H9 (cell line): ENCODE data around the gene ING2. TPM values are rescaled to one million over a fixed set of nuclear protein-coding genes. Genes with fewer than 3 reads are reported as not detected.

Source experiments
- DNase-seq: peaks from one replicate; pipeline ENCODE4 v3.0.0-alpha.2; 2017
- H2AFZ ChIP-seq: one replicate; pipeline ENCODE4 v1.6.1; 2013; ENCODE audit warnings: mild to moderate bottlenecking, low read length, control low read depth, moderate library complexity
- H2AK5ac ChIP-seq: 2 replicates; pipeline ENCODE4 v1.6.1; 2013; ENCODE audit warnings: low read length, control low read depth, mixed read lengths; ENCODE audit not compliant: insufficient read length
- H2BK120ac ChIP-seq: one replicate; pipeline ENCODE4 v1.6.1; 2013; ENCODE audit warnings: low read depth, mild to moderate bottlenecking, low read length, control low read depth, inconsistent platforms; ENCODE audit not compliant: poor library complexity, severe bottlenecking
- H2BK12ac ChIP-seq: 2 replicates; pipeline ENCODE4 v1.6.1; 2013; ENCODE audit warnings: low read length, control low read depth, mixed read lengths, low read depth; ENCODE audit not compliant: insufficient read length
- H2BK15ac ChIP-seq: 2 replicates; pipeline ENCODE4 v1.6.1; 2013; ENCODE audit warnings: low read depth, low read length, control low read depth
- H2BK20ac ChIP-seq: one replicate; pipeline ENCODE4 v1.6.1; 2013; ENCODE audit warnings: low read depth, mild to moderate bottlenecking, low read length, control low read depth, inconsistent platforms; ENCODE audit not compliant: poor library complexity, severe bottlenecking
- H2BK5ac ChIP-seq: 2 replicates; pipeline ENCODE4 v1.6.1; 2013; ENCODE audit warnings: low read length, control low read depth, mixed read lengths; ENCODE audit not compliant: insufficient read length
- H3K14ac ChIP-seq: 2 replicates; pipeline ENCODE4 v1.6.1; 2013; ENCODE audit warnings: low read length, control low read depth; ENCODE audit not compliant: insufficient read depth
- H3K18ac ChIP-seq: 2 replicates; pipeline ENCODE4 v1.6.1; 2013; ENCODE audit warnings: low read depth, mild to moderate bottlenecking, mixed read lengths, low read length, control low read depth; ENCODE audit not compliant: insufficient read length
- H3K23ac ChIP-seq: 2 replicates; pipeline ENCODE4 v1.6.1; 2013; ENCODE audit warnings: low read length, control low read depth, mixed read lengths, low read depth; ENCODE audit not compliant: insufficient read length
- H3K23me2 ChIP-seq: 2 replicates; pipeline ENCODE4 v1.6.1; 2013; ENCODE audit warnings: low read depth, mild to moderate bottlenecking, mixed read lengths, low read length, control low read depth; ENCODE audit not compliant: insufficient read length, poor library complexity, severe bottlenecking
- H3K27ac ChIP-seq: 2 replicates; pipeline ENCODE4 v1.5.1; 2013; ENCODE audit warnings: low read length, control low read depth, mixed read lengths, low read depth; ENCODE audit not compliant: insufficient read length
- H3K27me3 ChIP-seq: 2 replicates; pipeline ENCODE4 v1.6.1; 2013; ENCODE audit warnings: low read length, control low read depth, inconsistent platforms; ENCODE audit not compliant: insufficient read depth
- H3K4ac ChIP-seq: 2 replicates; pipeline ENCODE4 v1.6.1; 2013; ENCODE audit warnings: low read depth, mild to moderate bottlenecking, control low read depth, inconsistent platforms, low read length, moderate library complexity
- H3K4me1 ChIP-seq: 2 replicates; pipeline ENCODE4 v1.6.1; 2013; ENCODE audit warnings: low read length, control low read depth, inconsistent platforms; ENCODE audit not compliant: insufficient read depth
- H3K4me2 ChIP-seq: 2 replicates; pipeline ENCODE4 v1.6.1; 2013; ENCODE audit warnings: low read length, control low read depth, mixed read lengths; ENCODE audit not compliant: insufficient read length, insufficient read depth
- H3K56ac ChIP-seq: 2 replicates; pipeline ENCODE4 v1.6.1; 2013; ENCODE audit warnings: low read depth, mild to moderate bottlenecking, mixed read lengths, low read length, control low read depth; ENCODE audit not compliant: insufficient read length
- H3K79me1 ChIP-seq: 2 replicates; pipeline ENCODE4 v1.6.1; 2013; ENCODE audit warnings: low read depth, mild to moderate bottlenecking, moderate library complexity, low read length, control low read depth, inconsistent platforms; ENCODE audit not compliant: insufficient read depth, poor library complexity, severe bottlenecking
- H3K79me2 ChIP-seq: 2 replicates; pipeline ENCODE4 v1.6.1; 2013; ENCODE audit warnings: low read length, control low read depth, inconsistent platforms; ENCODE audit not compliant: insufficient read depth
- H3K9ac ChIP-seq: 2 replicates; pipeline ENCODE4 v1.6.1; 2013; ENCODE audit warnings: low read length, control low read depth, mixed read lengths; ENCODE audit not compliant: insufficient read length; ENCODE audit errors: extremely low read depth
- H3K9me3 ChIP-seq: one replicate; pipeline ENCODE4 v1.6.1; 2013; ENCODE audit warnings: low read depth, low read length, inconsistent platforms; ENCODE audit not compliant: control insufficient read depth
- H3T11ph ChIP-seq: one replicate; pipeline ENCODE4 v1.6.1; 2013; ENCODE audit warnings: mild to moderate bottlenecking, low read length, control low read depth, inconsistent platforms
- H4K20me1 ChIP-seq: one replicate; pipeline ENCODE4 v1.6.1; 2013; ENCODE audit not compliant: control insufficient read depth, insufficient read length, insufficient read depth
- H4K5ac ChIP-seq: 2 replicates; pipeline ENCODE4 v1.6.1; 2013; ENCODE audit warnings: low read depth, mild to moderate bottlenecking, mixed read lengths, low read length, control low read depth; ENCODE audit not compliant: insufficient read length
- H4K8ac ChIP-seq: replicated peaks from 2 replicates; pipeline ENCODE4 v1.6.1; 2013; ENCODE audit warnings: low read length, control low read depth, mixed read lengths, low read depth; ENCODE audit not compliant: insufficient read length
- H4K91ac ChIP-seq: 2 replicates; pipeline ENCODE4 v1.6.1; 2013; ENCODE audit warnings: low read depth, mild to moderate bottlenecking, moderate library complexity, mixed read lengths, low read length, control low read depth; ENCODE audit not compliant: insufficient read length
- H3K27ac Mint-ChIP-seq, 3 experiments: 2 replicates in 2 of 3; 3 replicates in 1 of 3; pipeline ENCODE4 v1.8.0; 2020 to 2021; ENCODE audit warnings: mixed read lengths in 3 of 3, mild to moderate bottlenecking in 1 of 3, moderate library complexity in 1 of 3
- H3K27me3 Mint-ChIP-seq: 2 replicates; pipeline ENCODE4 v1.8.0; 2021; ENCODE audit warnings: low read depth, mild to moderate bottlenecking, moderate library complexity, mixed read lengths
- H3K36me3 Mint-ChIP-seq, 3 experiments: 2 replicates in 2 of 3; 3 replicates in 1 of 3; pipeline ENCODE4 v1.8.0; 2020 to 2021; ENCODE audit warnings: low read depth in 3 of 3, mixed read lengths in 3 of 3; ENCODE audit not compliant: insufficient read depth in 1 of 3
- H3K4me1 Mint-ChIP-seq, 2 experiments: 2 replicates each; pipeline ENCODE4 v1.8.0; 2020; ENCODE audit warnings: mixed read lengths in 2 of 2
- H3K4me3 Mint-ChIP-seq, 2 experiments: 2 replicates in 1 of 2; 3 replicates in 1 of 2; pipeline ENCODE4 v1.8.0; 2020 to 2021; ENCODE audit warnings: mild to moderate bottlenecking in 2 of 2, mixed read lengths in 2 of 2, moderate library complexity in 1 of 2
- H3K9me3 Mint-ChIP-seq, 2 experiments: 2 replicates in 1 of 2; 3 replicates in 1 of 2; pipeline ENCODE4 v1.8.0; 2020; ENCODE audit warnings: mild to moderate bottlenecking in 2 of 2, mixed read lengths in 2 of 2, moderate library complexity in 1 of 2
- CTCF ChIP-seq: fragments of 200-600 bp; sonication (generic); conservative IDR thresholded peaks from 3 replicates; pipeline ENCODE4 v1.8.0; 2021; ENCODE audit warnings: antibody characterized with exemption, mild to moderate bottlenecking
- WGBS: extraction: QIAGEN DNeasy Blood & Tissue Kit; methylation state at CpG from one replicate; pipeline ENCODE4 v1.1.7; 2013; ENCODE audit warnings: missing lambda C conversion rate, low lambda C conversion rate, mixed read lengths; ENCODE audit not compliant: insufficient read length; ENCODE audit errors: extremely low coverage; 5-methylcytosine and 5-hydroxymethylcytosine counted together
- total RNA-seq: library from RNA; stranded (reverse); gene quantifications from 2 replicates; pipeline ENCODE4 v1.2.1, GENCODE V29; 2021

The ING2 gene
- total RNA-seq, 1 experiment from 2014 or later = 18.6 TPM

- no peak overlapping the region for H3K56ac ChIP-seq
- H3K27ac ChIP-seq = no peak overlapping the region
- H4K20me1 ChIP-seq = no peaks in the 10 kb centered on the region
- no peak overlapping the region for H2BK15ac ChIP-seq
- H3K23me2 ChIP-seq = no peaks in the 10 kb centered on the region
- no peak overlapping the region for H2BK20ac ChIP-seq
- no peak overlapping the region for H3T11ph ChIP-seq
- Mint-ChIP-seq H3K4me3 (no peak overlapping the region), H3K27ac (peak overlapping the region in 1 of 3 experiments; percentile 71; a peak in 2 of 7 replicates), H3K9me3 (peaks cover 10 to 11% of the 10 kb centered on the region in 2 experiments), H3K36me3 (peaks cover 2 to 14% (median 7%) of the 10 kb centered on the region in 3 experiments; a peak in 5 of 7 replicates), H3K27me3 (no peaks in the 10 kb centered on the region), H3K4me1 (peaks cover 30 to 31% of the 10 kb centered on the region in 2 experiments)
- H3K14ac ChIP-seq = no peak overlapping the region
- H2BK5ac ChIP-seq = no peak overlapping the region
- no peak overlapping the region for H3K4me2 ChIP-seq
- H2AFZ ChIP-seq = no peak overlapping the region
- H3K79me1 ChIP-seq = no peaks in the 10 kb centered on the region
- no CpG with 5 or more reads among the region's 3 CpGs for WGBS
- H3K9me3 ChIP-seq = no peaks in the 10 kb centered on the region
- no peaks in the 10 kb centered on the region for H3K79me2 ChIP-seq
- H3K9ac ChIP-seq = no peak overlapping the region
- H3K23ac ChIP-seq = no peak overlapping the region
- H4K8ac ChIP-seq = no peak overlapping the region
- no peak overlapping the region for H4K5ac ChIP-seq
- no peaks in the 10 kb centered on the region for H3K27me3 ChIP-seq
- H4K91ac ChIP-seq = no peak overlapping the region
- H2BK120ac ChIP-seq = no peak overlapping the region
- H2AK5ac ChIP-seq = no peak overlapping the region
- DNase-seq = peak; percentile 60
- no peak overlapping the region for H2BK12ac ChIP-seq
- H3K18ac ChIP-seq = no peak overlapping the region
- TF ChIP-seq CTCF = no peak
- no peak overlapping the region for H3K4ac ChIP-seq
- peaks cover 6% of the 10 kb centered on the region; the same call in 1 of the 2 replicates for H3K4me1 ChIP-seq
Measured at GRCh38 chr4:183541752-183542040, 36.8 kb downstream of the ING2 start.
